ENCODE results near the gene PPIL1.

The PPIL1 gene

GRCh38 chr6:36857325-36857724 lies 17.3 kb downstream of the PPIL1 start:
- DNase-seq, result no peak

DNA sequence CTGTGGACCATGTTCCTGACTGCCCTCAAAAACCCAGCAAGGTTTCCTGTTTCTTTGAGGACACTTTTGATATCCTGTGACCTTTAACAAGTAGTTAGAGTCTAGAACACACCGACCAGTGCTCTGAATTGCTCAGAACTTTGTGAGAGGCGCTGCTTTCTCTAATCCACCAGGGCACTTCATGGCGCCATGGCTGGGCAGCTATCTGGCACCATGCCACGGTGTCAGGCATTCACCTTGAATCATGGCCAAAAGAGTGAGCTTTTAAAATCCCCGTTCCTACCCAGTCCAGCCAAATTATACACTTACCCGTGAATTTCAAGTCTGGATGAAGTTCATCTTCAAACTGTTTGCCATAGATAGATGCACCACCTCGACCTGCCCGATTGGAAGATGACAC lies 18.3 kb downstream of the PPIL1 start:
- DNase-seq, result no peak

DNA sequence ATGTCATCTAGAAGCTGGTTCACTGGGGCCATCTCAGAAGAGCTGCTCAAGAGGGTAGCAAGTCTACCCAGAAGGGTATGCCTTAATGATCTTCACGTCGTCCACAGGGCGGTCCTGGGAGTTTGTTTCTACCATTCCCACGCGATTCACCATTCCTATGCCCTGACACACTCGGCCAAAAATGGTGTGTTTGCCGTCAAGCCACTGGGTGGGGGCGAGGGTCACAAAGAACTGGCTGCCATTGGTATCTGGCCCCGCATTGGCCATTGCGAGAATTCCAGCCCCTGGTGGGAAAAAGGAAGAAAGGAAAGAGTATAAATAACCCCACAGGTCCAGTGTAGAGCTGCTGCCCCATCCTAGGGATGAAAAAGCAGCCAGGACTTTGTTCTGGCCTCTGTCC lies 18.9 kb downstream of the PPIL1 start:
- no peak for DNase-seq

- no peak for DNase-seq
Observed at GRCh38 chr6:36853325-36853724, 21.3 kb downstream of the PPIL1 start.

DNA sequence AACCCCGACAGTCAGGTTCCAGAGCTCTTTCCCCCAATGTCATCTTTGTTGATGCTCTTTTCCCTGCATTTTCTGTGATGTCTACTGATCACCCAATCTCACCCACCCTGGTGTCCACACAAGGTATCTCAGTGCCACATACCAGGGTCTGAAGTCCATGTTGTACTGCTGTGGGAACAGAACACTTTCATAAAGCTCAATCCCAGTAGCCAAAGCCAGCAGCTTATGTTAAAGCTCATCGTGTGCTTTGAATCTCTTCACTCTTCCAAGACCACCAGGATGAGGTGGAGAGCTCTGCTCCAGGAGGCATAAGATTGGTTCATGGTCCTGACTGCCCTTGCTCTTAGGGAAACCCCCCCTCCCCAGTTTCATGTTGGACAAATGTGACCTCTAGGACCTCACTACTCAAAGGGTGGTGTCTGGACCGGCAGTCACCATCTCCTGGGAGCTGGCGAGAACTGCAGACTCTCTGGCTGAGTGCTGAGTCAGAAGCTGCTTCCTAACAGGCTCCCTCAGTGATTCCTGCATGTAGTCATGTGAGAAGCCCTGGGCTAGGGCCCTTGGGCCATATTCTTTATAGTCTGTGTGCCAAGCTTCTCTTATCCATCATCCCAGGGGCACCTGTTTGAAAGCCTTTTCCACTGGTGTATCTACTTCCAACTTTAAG lies 22.0 kb downstream of the PPIL1 start:
- DNase-seq, result no peak

DNA sequence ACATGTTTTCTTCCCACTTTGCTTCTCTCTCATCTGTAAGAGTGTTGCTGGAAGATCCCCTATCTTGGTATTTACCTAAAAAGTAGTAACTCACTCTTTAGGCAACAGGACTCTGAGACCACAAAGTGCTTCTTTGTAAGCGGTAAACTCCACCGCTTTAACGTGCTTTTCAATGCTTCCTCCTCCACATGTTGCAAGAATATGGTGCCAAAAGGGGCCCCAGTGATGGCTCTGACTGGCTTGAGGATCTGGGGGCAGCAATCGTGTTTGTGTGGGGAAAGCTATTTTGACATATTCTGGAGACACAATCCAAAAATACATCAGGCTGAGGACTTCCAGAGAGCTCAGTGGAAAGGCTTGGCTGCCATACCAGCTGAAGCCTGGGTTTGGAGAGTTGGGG lies 23.0 kb downstream of the PPIL1 start:
- DNase-seq, result no peak

- DNase-seq, result peak in 37 of 58 donors; percentile 21 to 82 (median 39)
Observed at GRCh38 chr6:36851149-36851614, 23.4 kb downstream of the PPIL1 start.

DNA sequence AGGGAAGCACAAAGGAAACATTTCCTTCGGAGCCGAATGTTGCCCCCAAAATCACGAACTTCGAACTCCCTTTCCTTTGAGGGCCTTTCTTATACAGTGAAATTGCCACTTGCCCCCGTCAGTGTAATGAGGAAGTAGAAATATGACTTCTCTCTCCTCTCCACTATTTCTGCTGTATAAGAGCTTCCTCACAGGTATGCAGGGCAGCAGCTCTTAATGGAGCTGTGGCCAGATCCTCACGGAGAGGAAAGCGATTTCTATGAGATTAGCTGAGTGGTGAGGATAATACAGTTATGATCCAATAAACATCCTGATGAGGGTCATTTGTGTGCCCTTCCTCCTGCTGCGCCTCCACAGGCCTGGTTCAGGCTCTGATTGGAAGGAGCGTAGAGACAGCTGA lies 24.6 kb downstream of the PPIL1 start:
- no peak for DNase-seq

DNA sequence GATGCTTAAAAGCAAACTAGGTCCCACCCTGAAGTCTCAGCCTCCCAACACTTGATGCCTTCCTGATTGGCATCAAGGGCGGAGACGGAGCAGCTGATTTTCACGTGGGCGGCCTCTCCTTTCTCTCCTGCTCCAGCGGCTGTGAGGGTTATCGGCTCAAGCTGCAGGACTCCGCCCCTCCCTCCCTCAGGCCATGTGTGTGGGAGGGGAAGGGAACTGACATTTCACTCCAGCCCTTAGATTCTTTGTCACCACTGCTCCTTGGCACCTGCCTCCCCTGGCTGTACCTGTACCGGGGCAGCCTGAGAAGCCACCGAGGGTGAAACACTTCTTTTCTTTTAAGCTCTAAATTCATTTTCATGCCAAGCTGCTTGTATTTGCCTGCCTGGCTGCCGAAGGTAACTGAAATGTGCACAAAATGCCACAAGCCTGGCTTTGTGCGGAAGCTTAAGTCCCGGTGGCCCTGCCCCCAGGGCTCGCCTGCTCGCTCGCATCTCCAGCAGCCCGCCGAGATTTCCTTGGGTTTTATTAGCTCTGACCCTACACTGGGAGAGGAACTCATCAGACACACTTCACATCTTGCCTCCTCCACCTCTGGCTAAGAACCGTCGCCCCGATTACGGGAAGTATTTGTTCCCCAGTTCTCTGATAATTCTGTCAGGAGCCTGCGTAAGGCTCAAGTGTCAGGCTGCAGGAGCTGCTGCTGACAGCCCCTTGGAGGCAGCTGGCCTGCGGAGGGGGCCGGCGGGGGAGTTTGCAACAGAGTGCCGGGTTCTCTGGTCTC lies 25.8 kb downstream of the PPIL1 start:
- peak in 2 of 58 donors; percentile 26 to 57 for DNase-seq

DNA sequence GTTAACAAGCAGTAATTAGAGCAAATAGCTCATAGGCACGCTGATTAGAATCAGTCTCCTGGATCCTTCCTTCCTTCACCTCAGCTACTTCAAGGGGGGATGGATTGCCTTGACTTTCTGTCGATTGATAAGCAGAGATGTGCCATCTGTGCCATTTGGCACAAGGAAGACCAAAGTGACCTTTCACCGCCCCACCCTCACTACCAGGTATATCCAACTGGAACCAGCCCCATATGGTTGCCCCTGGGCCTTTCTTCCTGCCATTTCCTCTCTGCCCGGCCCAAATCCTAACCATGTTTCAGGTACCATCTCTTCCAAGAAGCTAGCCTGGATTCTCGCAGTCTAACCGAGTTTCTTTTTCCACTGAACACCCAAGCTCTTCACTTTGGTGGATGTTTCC lies 26.6 kb downstream of the PPIL1 start:
- no peak for DNase-seq

DNA sequence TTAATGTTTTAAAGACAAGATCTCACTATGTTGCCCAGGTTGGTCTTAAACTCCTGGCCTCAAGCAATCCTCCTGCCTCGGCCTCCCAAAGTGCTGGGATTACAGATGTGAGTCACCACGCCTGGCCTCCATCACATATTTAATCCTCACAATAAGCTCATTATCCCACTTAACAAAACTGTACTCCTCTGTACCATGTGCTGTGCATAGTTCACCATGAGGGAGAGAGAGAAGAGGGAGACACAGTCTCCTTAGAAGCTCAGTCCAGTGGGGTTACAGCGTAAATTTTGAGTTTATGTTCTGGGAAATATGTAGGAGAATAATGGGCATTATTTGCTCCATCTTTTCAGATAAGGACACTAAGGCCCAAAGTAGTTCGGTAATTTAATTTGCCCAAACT lies 27.5 kb downstream of the PPIL1 start:
- no peak for DNase-seq

- no peak for DNase-seq
Observed at GRCh38 chr6:36845233-36845632, 29.4 kb downstream of the PPIL1 start.

DNA sequence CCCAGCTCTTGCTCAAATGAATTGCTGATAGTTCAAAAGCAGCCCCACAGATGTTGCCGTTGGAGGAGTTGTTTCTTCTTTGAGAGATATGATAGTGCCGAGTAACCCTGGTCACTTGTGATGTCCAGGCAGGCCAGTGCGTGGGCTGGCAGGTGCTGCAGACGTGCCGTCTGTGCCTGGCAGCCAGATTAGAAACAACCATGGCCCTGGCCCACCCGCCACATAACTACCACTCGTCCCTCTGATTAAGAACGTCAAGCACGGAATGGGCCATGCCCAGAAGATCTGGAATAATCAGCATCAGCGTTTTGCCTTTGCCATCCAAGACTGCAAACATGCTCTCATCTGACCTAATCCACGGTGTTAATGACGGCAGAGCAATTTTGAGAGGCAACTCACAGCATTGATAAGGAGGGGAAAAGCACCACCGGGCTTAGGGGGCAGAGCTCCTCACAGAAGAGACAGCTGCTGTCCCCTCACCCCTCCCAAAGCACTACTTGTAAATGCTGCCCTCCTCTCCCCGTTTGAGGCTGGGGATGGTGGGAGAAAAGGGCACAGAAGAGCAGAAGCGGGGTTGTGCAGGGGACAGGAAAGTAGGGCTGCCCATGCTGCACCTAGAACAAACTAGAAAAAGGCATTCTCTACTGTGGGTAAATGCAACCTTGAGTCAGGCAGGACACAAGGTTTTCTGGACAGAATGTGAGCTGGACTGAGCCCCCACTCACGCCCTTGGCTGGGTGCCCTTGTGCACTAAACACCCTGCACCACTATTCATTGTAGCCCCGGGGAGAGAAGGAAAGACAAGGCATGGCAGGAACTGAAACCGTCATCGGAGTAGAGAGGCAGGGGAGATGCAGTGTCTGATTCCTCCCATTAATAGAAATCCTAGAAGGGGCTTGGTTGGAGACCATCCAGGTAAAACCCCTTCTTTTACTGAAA lies 30.1 kb downstream of the PPIL1 start:
- DNase-seq, result no peak

DNA sequence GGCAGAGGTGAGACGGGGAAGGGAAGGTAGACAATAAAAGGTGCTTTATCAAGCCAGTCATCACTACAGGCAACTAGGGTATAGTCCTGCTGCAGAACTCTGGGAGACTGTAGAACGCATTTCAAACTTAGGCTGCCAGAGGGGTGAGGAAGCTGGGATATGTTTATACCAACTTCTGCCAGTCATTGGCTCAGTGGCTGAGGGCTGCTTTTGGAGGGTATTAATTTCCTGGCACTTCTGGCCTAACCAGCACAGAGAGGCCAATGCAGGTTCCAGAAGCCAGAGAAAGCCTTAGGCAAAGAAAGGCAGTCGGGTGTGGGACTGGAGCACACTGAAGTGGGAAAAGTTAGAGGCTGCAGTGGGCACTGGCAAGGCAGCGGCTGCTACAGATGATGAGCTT lies 31.4 kb downstream of the PPIL1 start:
- DNase-seq, result no peak

- no peak for DNase-seq
Observed at GRCh38 chr6:36841756-36842155, 32.8 kb downstream of the PPIL1 start.

- peak in 15 of 58 donors; percentile 11 to 63 (median 28) for DNase-seq
Observed at GRCh38 chr6:36840432-36841403, 33.9 kb downstream of the PPIL1 start.

DNA sequence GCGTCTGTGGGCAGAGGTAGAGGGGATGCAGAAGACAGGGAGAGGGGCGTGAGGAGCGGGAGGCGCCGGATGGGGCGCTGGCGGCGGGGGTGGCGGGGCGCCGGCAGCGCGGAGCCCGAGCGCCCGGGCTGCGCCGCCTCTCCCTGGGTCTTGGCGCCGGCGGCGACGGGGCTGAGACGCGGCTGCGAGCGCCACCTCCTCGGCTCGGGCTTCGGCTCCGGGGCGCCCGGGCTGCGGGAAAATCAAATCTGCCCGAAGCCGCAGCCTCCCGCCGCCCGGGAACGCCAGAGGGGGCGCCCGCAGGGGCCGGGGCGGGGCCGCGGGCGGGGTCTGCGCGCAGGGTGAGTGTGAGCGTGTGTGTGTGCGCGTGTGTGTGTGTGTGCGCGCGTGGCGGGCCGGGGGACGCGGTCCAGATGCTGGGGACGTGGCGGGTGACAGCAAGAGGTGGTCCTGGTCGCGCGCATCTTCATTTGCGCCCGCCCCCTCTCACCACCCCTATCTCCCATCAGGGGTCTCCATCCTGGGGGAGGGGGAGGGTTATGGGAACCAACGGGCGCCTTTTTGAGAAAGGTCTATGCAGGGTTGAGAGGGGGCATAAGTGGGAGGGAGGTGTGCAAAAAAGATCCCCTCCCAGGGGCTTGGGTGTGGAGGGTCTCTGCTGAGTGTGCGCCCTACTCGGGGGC lies 34.7 kb downstream of the PPIL1 start:
- DNase-seq, result peak in 21 of 58 donors; percentile 15 to 68 (median 30)

DNA sequence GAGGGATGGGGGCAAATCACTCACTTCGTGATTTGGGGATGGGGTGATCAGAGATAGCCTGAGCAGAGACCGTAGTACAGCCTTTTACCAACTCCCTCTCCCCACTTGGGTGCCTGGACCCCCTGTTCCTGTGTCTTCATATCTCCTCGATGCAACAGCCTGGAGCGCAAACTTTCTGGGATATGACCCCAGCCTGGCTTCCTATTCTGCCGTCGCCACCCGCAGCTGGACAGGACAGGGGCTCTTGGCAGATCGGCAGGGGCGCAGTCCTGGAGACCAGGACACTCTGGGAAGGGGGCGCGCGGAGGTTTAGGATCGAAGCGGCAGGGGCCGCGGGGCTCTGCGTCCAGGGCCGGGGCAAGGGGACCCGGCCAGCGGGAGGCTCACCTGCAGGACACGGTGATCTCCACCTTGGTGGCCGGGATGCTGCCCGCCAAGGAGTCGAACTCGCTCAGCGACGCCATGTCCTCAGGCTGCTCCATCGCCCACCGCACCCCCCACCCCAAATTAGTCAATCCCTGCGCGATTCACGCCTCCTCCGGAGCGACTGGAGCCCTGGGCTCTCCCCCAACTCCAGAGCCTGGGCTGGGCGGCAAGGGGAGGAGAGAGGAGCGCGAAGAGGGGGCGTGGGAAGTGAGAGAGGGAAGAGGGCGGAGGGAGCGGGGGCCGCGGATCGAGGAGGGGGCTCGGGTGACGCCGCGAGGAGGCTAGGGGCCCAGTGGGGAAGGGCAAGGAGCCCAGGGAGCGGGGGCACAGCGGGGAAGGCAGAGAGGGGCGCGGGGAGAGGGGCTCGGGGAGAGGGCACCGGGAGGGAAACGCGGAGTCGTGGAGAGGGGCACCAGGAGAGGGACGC lies 35.5 kb downstream of the PPIL1 start, which contains the start of gene CPNE5:
Gene CPNE5, minus strand, starts transcription at position 549 of the 853 bp plus-strand sequence. Its CDS starts 67 bp downstream, at position 482.
- peak in 12 of 58 donors; percentile 9 to 48 (median 24) for DNase-seq

- DNase-seq, result no peak
Observed at GRCh38 chr6:36837686-36838085, 36.9 kb downstream of the PPIL1 start.

Measured in anterior cingulate cortex (tissue), 58 donors.